ENCODE data around the gene DNAJC10.

Gene DNAJC10

GRCh38 chr2:182821182-182821581 is 105.1 kb downstream of the DNAJC10 start:
- Histone ChIP-seq H3K27me3 (ENCODE audit: control insufficient read depth, insufficient read depth, low read length) (no peaks in the 10 kb centered on the region), H3K4me1 (ENCODE audit: control insufficient read depth, insufficient read depth, low read length) (peaks cover 6% of the 10 kb centered on the region), H3K4me2 (ENCODE audit: low read length) (no peak overlapping the region)

DNA sequence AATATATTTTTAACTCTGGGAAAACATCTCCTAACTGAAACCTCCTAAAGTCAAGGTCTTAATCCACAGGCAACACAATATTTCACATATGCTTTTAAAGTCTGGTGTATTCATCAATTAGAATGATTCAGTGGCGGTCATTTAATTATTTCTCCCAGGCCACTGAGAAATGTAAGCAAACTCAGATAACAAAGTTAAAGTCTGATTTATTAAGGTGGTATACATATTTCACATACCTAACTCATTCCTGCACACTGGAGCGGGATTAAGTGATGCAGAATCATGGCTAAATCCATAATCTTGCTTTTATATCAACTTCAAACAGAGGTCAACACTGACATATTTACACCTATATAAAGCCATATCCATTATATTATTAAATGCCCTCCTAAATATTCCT is 106.7 kb downstream of the DNAJC10 start:
- H3K9me3 ChIP-seq (replicated peaks; ENCODE audit: low read length) = no peaks in the 10 kb centered on the region
- H3K4me1 ChIP-seq (ENCODE audit: control insufficient read depth, insufficient read depth, low read length) = no peaks in the 10 kb centered on the region
- no peaks in the 10 kb centered on the region for H3K27me3 ChIP-seq (ENCODE audit: control insufficient read depth, insufficient read depth, low read length)
- H3K9ac ChIP-seq (ENCODE audit: low read depth, low read length) = no peak overlapping the region
- H3K4me2 ChIP-seq (ENCODE audit: low read length) = no peak overlapping the region
- H3K4me3 ChIP-seq (ENCODE audit: low read length) = no peak overlapping the region
- no peaks in the 10 kb centered on the region for H3K36me3 ChIP-seq (ENCODE audit: insufficient read depth, low read length)

More at GRCh38 chr2:182821182-182821581, 105.1 kb downstream of the DNAJC10 start:
- Histone ChIP-seq H3K9me3 (replicated peaks; ENCODE audit: low read length) (no peaks in the 10 kb centered on the region), H3K9ac (ENCODE audit: low read depth, low read length) (no peak overlapping the region), H3K36me3 (ENCODE audit: insufficient read depth, low read length) (no peaks in the 10 kb centered on the region), H3K4me3 (ENCODE audit: low read length) (no peak overlapping the region)

GRCh38 chr2:182824056-182824766 is 108.2 kb downstream of the DNAJC10 start:
- Histone ChIP-seq H3K36me3 (ENCODE audit: insufficient read depth, low read length) (no peaks in the 10 kb centered on the region), H3K4me2 (ENCODE audit: low read length) (no peak overlapping the region), H3K9me3 (replicated peaks; ENCODE audit: low read length) (no peaks in the 10 kb centered on the region), H3K4me1 (ENCODE audit: control insufficient read depth, insufficient read depth, low read length) (no peaks in the 10 kb centered on the region), H3K4me3 (ENCODE audit: low read length) (no peak overlapping the region), H3K27me3 (ENCODE audit: control insufficient read depth, insufficient read depth, low read length) (no peaks in the 10 kb centered on the region), H3K9ac (ENCODE audit: low read depth, low read length) (no peak overlapping the region)

- Histone ChIP-seq H3K9ac (ENCODE audit: low read depth, low read length) (no peak overlapping the region), H3K4me1 (ENCODE audit: control insufficient read depth, insufficient read depth, low read length) (no peaks in the 10 kb centered on the region), H3K36me3 (ENCODE audit: insufficient read depth, low read length) (no peaks in the 10 kb centered on the region), H3K27me3 (ENCODE audit: control insufficient read depth, insufficient read depth, low read length) (no peaks in the 10 kb centered on the region), H3K9me3 (replicated peaks; ENCODE audit: low read length) (no peaks in the 10 kb centered on the region), H3K4me3 (ENCODE audit: low read length) (no peak overlapping the region), H3K4me2 (ENCODE audit: low read length) (no peak overlapping the region)
These were observed 108.7 kb downstream of the DNAJC10 start for GRCh38 chr2:182824767-182825158.

DNA sequence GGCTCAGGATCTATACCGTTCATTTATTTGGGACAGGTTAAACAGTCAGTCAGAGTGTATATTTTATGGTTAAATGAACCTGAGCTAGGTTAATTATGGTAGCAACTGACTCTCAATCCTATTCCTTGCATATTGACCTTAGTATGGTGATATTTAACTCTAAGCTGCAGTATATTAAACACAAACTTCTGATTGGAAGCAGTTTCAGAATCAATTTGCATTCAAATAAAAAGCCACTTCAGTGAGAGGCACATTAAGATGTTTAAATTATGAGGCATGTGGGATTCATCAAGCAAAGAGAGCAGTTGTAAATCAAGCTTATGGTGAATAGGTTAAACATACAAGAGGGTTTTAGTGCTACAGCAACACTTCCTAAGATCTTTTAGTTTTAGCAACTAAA is 110.0 kb downstream of the DNAJC10 start:
- no peaks in the 10 kb centered on the region for H3K27me3 ChIP-seq (ENCODE audit: control insufficient read depth, insufficient read depth, low read length)
- no peak overlapping the region for H3K4me3 ChIP-seq (ENCODE audit: low read length)
- H3K9me3 ChIP-seq (replicated peaks; ENCODE audit: low read length) = no peaks in the 10 kb centered on the region
- H3K4me2 ChIP-seq (ENCODE audit: low read length) = no peak overlapping the region
- no peaks in the 10 kb centered on the region for H3K36me3 ChIP-seq (ENCODE audit: insufficient read depth, low read length)
- H3K4me1 ChIP-seq (ENCODE audit: control insufficient read depth, insufficient read depth, low read length) = no peaks in the 10 kb centered on the region
- no peak overlapping the region for H3K9ac ChIP-seq (ENCODE audit: low read depth, low read length)

DNA sequence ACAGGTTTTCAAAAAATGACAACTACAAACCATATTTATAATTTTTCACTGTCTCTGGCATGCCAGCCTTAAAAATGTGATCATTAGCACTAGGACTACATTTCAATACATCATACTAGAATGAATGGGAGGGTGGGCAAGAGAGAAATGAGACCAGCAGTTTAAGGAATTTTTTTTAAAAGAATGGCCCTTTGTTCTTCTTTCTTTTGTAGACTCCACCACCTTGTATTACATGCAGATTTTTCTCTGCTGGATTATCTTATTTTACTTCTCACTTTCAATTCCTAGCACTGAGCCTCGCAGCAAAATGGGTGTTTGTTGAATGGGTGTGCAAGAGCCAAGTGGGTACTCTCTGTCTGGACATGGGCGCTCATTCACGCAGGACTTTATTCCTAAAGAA is 110.4 kb downstream of the DNAJC10 start:
- no peak overlapping the region for H3K4me2 ChIP-seq (ENCODE audit: low read length)
- H3K27me3 ChIP-seq (ENCODE audit: control insufficient read depth, insufficient read depth, low read length) = no peaks in the 10 kb centered on the region
- no peak overlapping the region for H3K4me3 ChIP-seq (ENCODE audit: low read length)
- H3K36me3 ChIP-seq (ENCODE audit: insufficient read depth, low read length) = no peaks in the 10 kb centered on the region
- no peaks in the 10 kb centered on the region for H3K9me3 ChIP-seq (replicated peaks; ENCODE audit: low read length)
- no peak overlapping the region for H3K9ac ChIP-seq (ENCODE audit: low read depth, low read length)
- no peaks in the 10 kb centered on the region for H3K4me1 ChIP-seq (ENCODE audit: control insufficient read depth, insufficient read depth, low read length)

DNA sequence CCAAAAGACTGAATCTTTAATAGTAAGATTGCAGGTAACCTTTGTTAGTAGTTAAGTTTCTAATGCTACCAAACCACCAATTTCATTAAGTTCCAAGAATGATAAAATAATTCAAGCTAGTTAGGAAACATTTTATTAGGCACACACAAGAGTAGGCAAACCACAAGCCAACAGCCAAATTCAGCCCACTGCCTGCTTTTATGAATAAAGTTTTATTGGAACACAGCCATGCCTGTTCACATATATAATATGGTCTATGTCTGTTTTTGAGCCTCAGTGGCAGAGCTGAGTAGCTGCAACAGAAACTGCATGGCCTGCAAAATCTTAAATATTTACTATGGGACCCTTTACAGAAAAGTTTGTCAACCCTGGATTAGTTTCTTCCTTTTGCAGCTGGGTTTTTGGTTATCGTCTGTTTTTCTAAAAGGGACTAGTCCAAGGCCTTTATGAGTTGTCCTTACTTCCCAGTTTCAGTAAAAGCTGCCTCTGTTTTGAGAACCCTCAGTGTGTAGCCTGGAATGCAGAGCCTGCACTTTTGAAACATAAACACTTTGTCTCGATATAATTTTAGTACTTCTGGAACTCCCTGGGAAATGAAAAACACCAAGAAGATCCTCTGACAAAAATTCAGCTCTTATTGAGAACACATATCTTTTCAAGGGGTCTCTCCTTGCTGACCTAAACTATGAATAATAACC is 111.3 kb downstream of the DNAJC10 start:
- Histone ChIP-seq H3K36me3 (ENCODE audit: insufficient read depth, low read length) (no peaks in the 10 kb centered on the region), H3K4me2 (ENCODE audit: low read length) (no peak overlapping the region), H3K4me3 (ENCODE audit: low read length) (no peak overlapping the region), H3K9ac (ENCODE audit: low read depth, low read length) (no peak overlapping the region), H3K4me1 (ENCODE audit: control insufficient read depth, insufficient read depth, low read length) (no peaks in the 10 kb centered on the region), H3K9me3 (replicated peaks; ENCODE audit: low read length) (no peaks in the 10 kb centered on the region), H3K27me3 (ENCODE audit: control insufficient read depth, insufficient read depth, low read length) (no peaks in the 10 kb centered on the region)

- no peaks in the 10 kb centered on the region for H3K9me3 ChIP-seq (replicated peaks; ENCODE audit: low read length)
- H3K36me3 ChIP-seq (ENCODE audit: insufficient read depth, low read length) = no peaks in the 10 kb centered on the region
- H3K4me2 ChIP-seq (ENCODE audit: low read length) = no peak overlapping the region
- H3K9ac ChIP-seq (ENCODE audit: low read depth, low read length) = no peak overlapping the region
- no peaks in the 10 kb centered on the region for H3K4me1 ChIP-seq (ENCODE audit: control insufficient read depth, insufficient read depth, low read length)
- no peaks in the 10 kb centered on the region for H3K27me3 ChIP-seq (ENCODE audit: control insufficient read depth, insufficient read depth, low read length)
- no peak overlapping the region for H3K4me3 ChIP-seq (ENCODE audit: low read length)
These were observed 115.0 kb downstream of the DNAJC10 start for GRCh38 chr2:182831101-182831500.

DNA sequence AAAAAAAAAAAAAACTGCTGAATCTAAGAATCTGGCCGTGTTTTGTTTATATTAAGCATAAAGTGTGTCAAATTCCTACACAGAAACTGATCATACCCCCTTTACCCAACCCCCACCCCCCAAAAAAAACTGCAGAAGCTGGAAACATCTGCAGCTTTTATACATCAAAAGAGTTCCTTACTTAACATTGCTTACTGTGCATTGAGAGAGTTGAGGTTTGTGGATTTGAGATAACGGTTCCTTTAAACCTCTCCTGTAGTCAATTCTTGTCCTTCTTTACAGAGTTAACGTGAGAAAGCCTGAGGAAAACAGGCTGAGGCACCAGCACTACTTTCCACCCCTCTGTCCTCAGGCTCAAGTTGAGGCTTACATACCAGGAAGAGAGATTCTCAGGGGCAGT is 115.9 kb downstream of the DNAJC10 start:
- Histone ChIP-seq H3K36me3 (ENCODE audit: insufficient read depth, low read length) (no peaks in the 10 kb centered on the region), H3K4me3 (ENCODE audit: low read length) (no peak overlapping the region), H3K9ac (ENCODE audit: low read depth, low read length) (no peak overlapping the region), H3K4me1 (ENCODE audit: control insufficient read depth, insufficient read depth, low read length) (no peaks in the 10 kb centered on the region), H3K4me2 (ENCODE audit: low read length) (no peak overlapping the region), H3K27me3 (ENCODE audit: control insufficient read depth, insufficient read depth, low read length) (no peaks in the 10 kb centered on the region), H3K9me3 (replicated peaks; ENCODE audit: low read length) (no peaks in the 10 kb centered on the region)

- Histone ChIP-seq H3K9me3 (replicated peaks; ENCODE audit: low read length) (no peaks in the 10 kb centered on the region), H3K36me3 (ENCODE audit: insufficient read depth, low read length) (no peaks in the 10 kb centered on the region), H3K4me3 (ENCODE audit: low read length) (no peak overlapping the region), H3K27me3 (ENCODE audit: control insufficient read depth, insufficient read depth, low read length) (no peaks in the 10 kb centered on the region), H3K4me2 (ENCODE audit: low read length) (no peak overlapping the region), H3K9ac (ENCODE audit: low read depth, low read length) (no peak overlapping the region), H3K4me1 (ENCODE audit: control insufficient read depth, insufficient read depth, low read length) (no peaks in the 10 kb centered on the region)
These were observed 117.2 kb downstream of the DNAJC10 start for GRCh38 chr2:182833084-182833854.

DNA sequence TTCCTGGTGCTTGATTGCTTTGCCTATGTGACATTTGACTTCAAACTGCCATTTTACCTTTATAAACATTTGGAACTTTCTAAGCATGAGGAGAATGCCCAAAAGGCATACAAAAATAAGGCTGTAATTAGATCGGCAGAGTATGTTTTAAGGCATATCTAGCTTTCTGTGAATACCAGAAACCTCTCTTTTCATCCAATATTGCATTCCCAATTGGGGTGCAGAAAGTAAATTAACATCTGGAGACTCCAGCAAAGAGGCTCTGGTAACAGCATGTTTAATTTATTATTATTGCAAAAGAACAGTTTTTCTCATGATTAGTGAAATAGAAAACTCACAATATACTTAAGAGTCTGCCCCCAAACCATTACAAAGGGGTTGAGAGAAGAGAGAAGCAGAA is 118.2 kb downstream of the DNAJC10 start:
- Histone ChIP-seq H3K4me2 (ENCODE audit: low read length) (no peak overlapping the region), H3K36me3 (ENCODE audit: insufficient read depth, low read length) (no peaks in the 10 kb centered on the region), H3K9ac (ENCODE audit: low read depth, low read length) (no peak overlapping the region), H3K4me1 (ENCODE audit: control insufficient read depth, insufficient read depth, low read length) (no peaks in the 10 kb centered on the region), H3K27me3 (ENCODE audit: control insufficient read depth, insufficient read depth, low read length) (no peaks in the 10 kb centered on the region), H3K9me3 (replicated peaks; ENCODE audit: low read length) (no peaks in the 10 kb centered on the region), H3K4me3 (ENCODE audit: low read length) (no peak overlapping the region)

All from skeletal muscle satellite cell (primary cell).